Hepatocyte (in vitro differentiated cells): ENCODE measurements around the gene CLINT1.

Experiments used
- EZH2phosphoT487 ChIP-seq: fragments of 200-600 bp; sonication (generic); IDR thresholded peaks from one replicate; pipeline ENCODE4 v1.6.1; 2018; ENCODE audit warnings: antibody characterized with exemption, mild to moderate bottlenecking, low read depth, moderate library complexity; ENCODE audit not compliant: unreplicated experiment, severe bottlenecking
- TF ChIP-seq, protein P1 (sequence below): fragments of 200-600 bp; sonication (generic); IDR thresholded peaks from 2 replicates; pipeline ENCODE4 v1.5.1; 2016; ENCODE audit warnings: antibody characterized with exemption, mild to moderate bottlenecking; ENCODE audit not compliant: poor library complexity

DNA sequence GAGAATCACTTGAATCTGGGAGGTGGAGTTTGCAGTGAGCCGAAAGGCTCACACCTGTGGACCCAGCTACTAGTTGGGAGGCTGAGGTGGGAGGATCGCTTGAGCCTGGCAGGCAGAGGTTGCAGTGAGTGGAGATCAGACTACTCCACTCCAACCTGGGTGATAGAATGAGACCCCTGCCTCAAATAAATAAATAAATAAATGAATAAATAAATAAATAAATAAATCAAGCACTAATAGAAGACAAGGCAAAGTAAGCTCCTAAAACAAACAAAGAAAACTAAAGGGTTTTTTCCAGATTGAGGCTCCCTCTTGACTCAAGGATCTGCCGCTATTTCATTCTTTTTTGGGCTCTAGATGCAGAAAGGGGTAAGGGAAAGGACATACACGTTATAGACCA, 34.7 kb upstream of the CLINT1 start:
- TF ChIP-seq, protein P1, sequence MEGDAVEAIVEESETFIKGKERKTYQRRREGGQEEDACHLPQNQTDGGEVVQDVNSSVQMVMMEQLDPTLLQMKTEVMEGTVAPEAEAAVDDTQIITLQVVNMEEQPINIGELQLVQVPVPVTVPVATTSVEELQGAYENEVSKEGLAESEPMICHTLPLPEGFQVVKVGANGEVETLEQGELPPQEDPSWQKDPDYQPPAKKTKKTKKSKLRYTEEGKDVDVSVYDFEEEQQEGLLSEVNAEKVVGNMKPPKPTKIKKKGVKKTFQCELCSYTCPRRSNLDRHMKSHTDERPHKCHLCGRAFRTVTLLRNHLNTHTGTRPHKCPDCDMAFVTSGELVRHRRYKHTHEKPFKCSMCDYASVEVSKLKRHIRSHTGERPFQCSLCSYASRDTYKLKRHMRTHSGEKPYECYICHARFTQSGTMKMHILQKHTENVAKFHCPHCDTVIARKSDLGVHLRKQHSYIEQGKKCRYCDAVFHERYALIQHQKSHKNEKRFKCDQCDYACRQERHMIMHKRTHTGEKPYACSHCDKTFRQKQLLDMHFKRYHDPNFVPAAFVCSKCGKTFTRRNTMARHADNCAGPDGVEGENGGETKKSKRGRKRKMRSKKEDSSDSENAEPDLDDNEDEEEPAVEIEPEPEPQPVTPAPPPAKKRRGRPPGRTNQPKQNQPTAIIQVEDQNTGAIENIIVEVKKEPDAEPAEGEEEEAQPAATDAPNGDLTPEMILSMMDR, result no peak
- TF ChIP-seq EZH2phosphoT487, result no peak
